Stimulated activated naive B cell treated with anti-CD40 and anti-IgM and Interleukin-4, amounts not matched to agents 10 μg/mL and 1 μg/mL and 100 μg/mL, for 72 hours (primary cell): ENCODE data around the gene NRM.
A peak's percentile ranks its signal among the peaks of the same experiment; 100 is the strongest.
"Not testable (repeated sequence)": the region's sequence is repeated elsewhere in the genome, so short reads cannot be mapped to it uniquely, and the experiment has no call there.

Experiments used
- ATAC-seq, 2 donors: fragments of 150-1000 bp; cut with Tn5 transposase; replicated peaks; 2 replicates each; pipeline ENCODE4 v1.10.0; 2021; ENCODE audit warnings: moderate library complexity in 1 of 2
- DNase-seq: peaks from one replicate; pipeline ENCODE4 v3.0.0; 2021
- H3K27ac Mint-ChIP-seq: one replicate; pipeline ENCODE4 v1.8.0; 2022; ENCODE audit warnings: mild to moderate bottlenecking, mixed read lengths
- H3K27me3 Mint-ChIP-seq, 2 donors: one replicate each; pipeline ENCODE4 v1.8.0; 2022; ENCODE audit warnings: mixed read lengths in 2 of 2
- H3K36me3 Mint-ChIP-seq, 2 donors: one replicate each; pipeline ENCODE4 v1.8.0; 2022; ENCODE audit warnings: mixed read lengths in 2 of 2, mild to moderate bottlenecking in 1 of 2
- H3K4me1 Mint-ChIP-seq, 2 donors: one replicate each; pipeline ENCODE4 v1.8.0; 2022; ENCODE audit warnings: mixed read lengths in 2 of 2, mild to moderate bottlenecking in 1 of 2
- H3K4me3 Mint-ChIP-seq, 2 donors: one replicate each; pipeline ENCODE4 v1.8.0; 2022; ENCODE audit warnings: mild to moderate bottlenecking in 2 of 2, mixed read lengths in 2 of 2, moderate library complexity in 1 of 2
- H3K9me3 Mint-ChIP-seq, 2 donors: one replicate each; pipeline ENCODE4 v1.8.0; 2022; ENCODE audit warnings: mixed read lengths in 2 of 2, mild to moderate bottlenecking in 1 of 2

Gene NRM

GRCh38 chr6:30723843-30724741 lies 33.3 kb upstream of the NRM start:
- H3K9me3 Mint-ChIP-seq, ATAC-seq, H3K27me3 Mint-ChIP-seq, DNase-seq: not testable (repeated sequence)
- Mint-ChIP-seq H3K4me1 (peaks cover 29 to 55% of the 10 kb centered on the region in 2 donors), H3K4me3 (peak overlapping the region; percentile 59 to 95), H3K36me3 (peaks cover 42 to 63% of the 10 kb centered on the region in 2 donors), H3K27ac (peak overlapping the region; percentile 93)

- Mint-ChIP-seq H3K4me1 (peaks cover 29 to 55% of the 10 kb centered on the region in 2 donors), H3K4me3 (peak overlapping the region; percentile 86 to 95), H3K27ac (peak overlapping the region; percentile 93), H3K36me3 (peaks cover 42 to 58% of the 10 kb centered on the region in 2 donors)
- not testable (repeated sequence) for H3K9me3 Mint-ChIP-seq, H3K27me3 Mint-ChIP-seq, DNase-seq, ATAC-seq
Measured at GRCh38 chr6:30723159-30723842, 32.5 kb upstream of the NRM start.

- Mint-ChIP-seq H3K9me3 (no peaks in the 10 kb centered on the region), H3K36me3 (peaks cover 43 to 60% of the 10 kb centered on the region in 2 donors), H3K4me3 (peak overlapping the region; percentile 86 to 95), H3K27me3 (no peaks in the 10 kb centered on the region), H3K4me1 (peaks cover 31 to 52% of the 10 kb centered on the region in 2 donors), H3K27ac (peak overlapping the region; percentile 93)
- DNase-seq (peak; percentile 60), ATAC-seq (no peak)
Measured at GRCh38 chr6:30722280-30723112, 31.7 kb upstream of the NRM start.

- not testable (repeated sequence) for H3K9me3 Mint-ChIP-seq, DNase-seq, H3K27me3 Mint-ChIP-seq, ATAC-seq
- Mint-ChIP-seq H3K4me1 (peaks cover 33 to 55% of the 10 kb centered on the region in 2 donors), H3K27ac (peak overlapping the region; percentile 93), H3K4me3 (peak overlapping the region; percentile 86 to 95), H3K36me3 (peaks cover 44 to 63% of the 10 kb centered on the region in 2 donors)
Measured at GRCh38 chr6:30722025-30722279, 31.2 kb upstream of the NRM start.

GRCh38 chr6:30721198-30722024 lies 30.6 kb upstream of the NRM start:
- no peaks in the 10 kb centered on the region for H3K27me3 Mint-ChIP-seq
- ATAC-seq (peak; percentile 28 to 50), DNase-seq (peak; percentile 89)
- no peaks in the 10 kb centered on the region for H3K9me3 Mint-ChIP-seq
- H3K4me3 Mint-ChIP-seq: peak overlapping the region; percentile 86 to 95
- H3K4me1 Mint-ChIP-seq: peaks cover 36 to 60% of the 10 kb centered on the region in 2 donors
- H3K27ac Mint-ChIP-seq: peak overlapping the region; percentile 93
- H3K36me3 Mint-ChIP-seq: peaks cover 44 to 67% of the 10 kb centered on the region in 2 donors

GRCh38 chr6:30720738-30721197 lies 30.0 kb upstream of the NRM start:
- peak; percentile 16 to 19 for ATAC-seq

GRCh38 chr6:30719791-30720737 lies 29.3 kb upstream of the NRM start, which contains the start of gene TUBB:
TSS of gene TUBB (plus strand) at chr6:30720352. CDS start at chr6:30720507, 155 bp downstream.
- Mint-ChIP-seq H3K27ac (peak within 1 kb of the TSS; percentile 93), H3K36me3 (peaks cover 49 to 73% of the 10 kb centered on the region in 2 donors), H3K9me3 (peaks cover 0 to 2% of the 10 kb centered on the region in 2 donors), H3K27me3 (no peaks in the 10 kb centered on the region), H3K4me1 (peaks cover 38 to 67% of the 10 kb centered on the region in 2 donors), H3K4me3 (peak within 1 kb of the TSS; percentile 86 to 95)
- ATAC-seq (peak; percentile 66 to 68), DNase-seq (peak; percentile 90)

More at GRCh38 chr6:30720738-30721197, 30.0 kb upstream of the NRM start:
- Mint-ChIP-seq H3K36me3 (peaks cover 48 to 73% of the 10 kb centered on the region in 2 donors), H3K4me3 (peak overlapping the region; percentile 86 to 95), H3K27me3 (no peaks in the 10 kb centered on the region), H3K27ac (peak overlapping the region; percentile 93), H3K9me3 (peaks cover 0 to 2% of the 10 kb centered on the region in 2 donors), H3K4me1 (peaks cover 40 to 67% of the 10 kb centered on the region in 2 donors)
- peak; percentile 61 for DNase-seq

GRCh38 chr6:30719356-30719755 lies 28.6 kb upstream of the NRM start:
- no peaks in the 10 kb centered on the region for H3K27me3 Mint-ChIP-seq
- peaks cover 34 to 60% of the 10 kb centered on the region in 2 donors for H3K4me1 Mint-ChIP-seq
- peaks cover 0 to 2% of the 10 kb centered on the region in 2 donors for H3K9me3 Mint-ChIP-seq
- H3K27ac Mint-ChIP-seq: peak overlapping the region; percentile 93
- peaks cover 50 to 71% of the 10 kb centered on the region in 2 donors for H3K36me3 Mint-ChIP-seq
- DNase-seq (no peak), ATAC-seq (no peak)
- H3K4me3 Mint-ChIP-seq: peak overlapping the region; percentile 86 to 95

GRCh38 chr6:30717845-30718720 lies 27.3 kb upstream of the NRM start:
- not testable (repeated sequence) for H3K9me3 Mint-ChIP-seq, H3K27me3 Mint-ChIP-seq, DNase-seq, ATAC-seq
- H3K27ac Mint-ChIP-seq: peak overlapping the region; percentile 99
- H3K4me3 Mint-ChIP-seq: peak overlapping the region; percentile 86 to 98
- peaks cover 24 to 49% of the 10 kb centered on the region in 2 donors for H3K4me1 Mint-ChIP-seq
- peaks cover 45 to 66% of the 10 kb centered on the region in 2 donors for H3K36me3 Mint-ChIP-seq

GRCh38 chr6:30717129-30717844 lies 26.5 kb upstream of the NRM start, which contains the start of gene MDC1:
TSS of gene MDC1 (minus strand) at chr6:30717281. CDS start at chr6:30715175, 2,106 bp downstream.
- Mint-ChIP-seq H3K9me3 (peaks cover 0 to 2% of the 10 kb centered on the region in 2 donors), H3K27me3 (no peaks in the 10 kb centered on the region), H3K4me1 (peaks cover 24 to 48% of the 10 kb centered on the region in 2 donors), H3K36me3 (peaks cover 45 to 66% of the 10 kb centered on the region in 2 donors), H3K4me3 (peak within 1 kb of the TSS; percentile 86 to 98), H3K27ac (peak within 1 kb of the TSS; percentile 99)
- ATAC-seq (peak; percentile 80 to 81), DNase-seq (peak; percentile 100)

GRCh38 chr6:30716879-30717128 lies 26.0 kb upstream of the NRM start:
- Mint-ChIP-seq H3K4me1 (peaks cover 27 to 51% of the 10 kb centered on the region in 2 donors), H3K36me3 (peaks cover 45 to 66% of the 10 kb centered on the region in 2 donors), H3K27ac (peak overlapping the region; percentile 99), H3K27me3 (no peaks in the 10 kb centered on the region), H3K4me3 (peak overlapping the region; percentile 86 to 98), H3K9me3 (peaks cover 0 to 2% of the 10 kb centered on the region in 2 donors)
- ATAC-seq (no peak), DNase-seq (no peak)
